ENCODE results near the gene PFKFB1. TPM values are rescaled to one million over a fixed set of nuclear protein-coding genes. Genes with fewer than 3 reads are reported as not detected.
A peak's percentile ranks its signal among the peaks of the same experiment; 100 is the strongest.

The PFKFB1 gene
- total RNA-seq, 1 donor from 2014 or later, result 0.22 TPM

GRCh38 chrX:54931107-54931506 is 62.9 kb downstream of the PFKFB1 start:
- intact Hi-C loops (cut with micrococcal nuclease), result no loop called here
- no peak for DNase-seq
- ATAC-seq, result no peak

- DNase-seq, result no peak
- intact Hi-C loops (cut with micrococcal nuclease), result no loop called here
- no peak for ATAC-seq
Observed at GRCh38 chrX:54930291-54931049, 63.5 kb downstream of the PFKFB1 start.

GRCh38 chrX:54928876-54929275 is 65.1 kb downstream of the PFKFB1 start:
- DNase-seq (no peak), ATAC-seq (no peak)
- intact Hi-C loops (cut with micrococcal nuclease), result no loop called here

GRCh38 chrX:54926978-54927377 is 67.0 kb downstream of the PFKFB1 start:
- intact Hi-C loops (cut with micrococcal nuclease), result no loop called here
- DNase-seq (no peak), ATAC-seq (no peak)

GRCh38 chrX:54923376-54923775 is 70.6 kb downstream of the PFKFB1 start:
- DNase-seq (no peak), ATAC-seq (no peak)

GRCh38 chrX:54922547-54922946 is 71.4 kb downstream of the PFKFB1 start:
- DNase-seq (no peak), ATAC-seq (no peak)
- intact Hi-C loops (cut with micrococcal nuclease), result no loop called here

More at GRCh38 chrX:54923376-54923775, 70.6 kb downstream of the PFKFB1 start:
- intact Hi-C loops (cut with micrococcal nuclease), result no loop called here

GRCh38 chrX:54921427-54922021 is 72.5 kb downstream of the PFKFB1 start:
- ATAC-seq (peak; percentile 76), DNase-seq (peak; percentile 68)
- intact Hi-C loops (cut with micrococcal nuclease), result no loop called here

GRCh38 chrX:54920610-54921426 is 73.2 kb downstream of the PFKFB1 start, which contains the start of gene TRO:
TRO (plus strand) TSS chrX:54920824; CDS start chrX:54922247, 1,423 bp downstream.
- intact Hi-C loops (cut with micrococcal nuclease), result no loop called here
- ATAC-seq, result no peak
- no peak for DNase-seq

- ATAC-seq, result no peak
- no peak for DNase-seq
- intact Hi-C loops (cut with micrococcal nuclease), result no loop called here
Observed at GRCh38 chrX:54909941-54910340, 84.0 kb downstream of the PFKFB1 start.

- DNase-seq, result no peak
- ATAC-seq, result no peak
- intact Hi-C loops (cut with micrococcal nuclease), result no loop called here
Observed at GRCh38 chrX:54894159-54894558, 99.8 kb downstream of the PFKFB1 start.

- intact Hi-C loops (cut with micrococcal nuclease), result no loop called here
Observed at GRCh38 chrX:54891573-54891972, 102.4 kb downstream of the PFKFB1 start.

GRCh38 chrX:54885740-54886139 is 108.2 kb downstream of the PFKFB1 start:
- no peak for DNase-seq
- ATAC-seq, result no peak
- intact Hi-C loops (cut with micrococcal nuclease), result no loop called here

More at GRCh38 chrX:54891573-54891972, 102.4 kb downstream of the PFKFB1 start:
- no peak for DNase-seq
- no peak for ATAC-seq

Other genes starting within 250 kb of the PFKFB1 start
- gene ITIH6, start 195.9 kb downstream of the PFKFB1 start, total RNA-seq, result not detected
- 60.3 TPM for gene MAGED2, start 186.4 kb downstream of the PFKFB1 start, total RNA-seq
- gene TRO, start 73.4 kb downstream of the PFKFB1 start, total RNA-seq, result 2.1 TPM
- gene APEX2, start 6.2 kb upstream of the PFKFB1 start, total RNA-seq, result 7.7 TPM
- not detected for gene ALAS2, start 36.8 kb upstream of the PFKFB1 start, total RNA-seq
- not detected for gene PAGE2B, start 80.8 kb upstream of the PFKFB1 start, total RNA-seq
- not detected for gene PAGE2, start 94.8 kb upstream of the PFKFB1 start, total RNA-seq
- not detected for gene PAGE5, start 226.2 kb upstream of the PFKFB1 start, total RNA-seq

All from left ventricle myocardium superior (tissue), 1 donor.